Smooth muscle cell (in vitro differentiated cells): ENCODE measurements around the gene MYEOV. TPM values are rescaled to one million over a fixed set of nuclear protein-coding genes. Genes with fewer than 3 reads are reported as not detected.

Experiments used
- DNase-seq: peaks from one replicate; lab custom pipeline; 2025; ENCODE audit not compliant: unreplicated experiment; lab: John Stamatoyannopoulos, UW
- H2AFZ ChIP-seq: fragments of 200-600 bp; sonication (generic); 2 replicates; pipeline ENCODE4 v1.6.0; 2016; ENCODE audit warnings: antibody characterized with exemption, low read depth, mild to moderate bottlenecking
- H3F3A ChIP-seq: fragments of 200-600 bp; sonication (generic); 2 replicates; pipeline ENCODE4 v1.6.0; 2017; ENCODE audit warnings: antibody characterized with exemption, low read depth
- H3K27ac ChIP-seq: fragments of 200-600 bp; sonication (generic); 2 replicates; pipeline ENCODE4 v1.5.1; 2016; ENCODE audit warnings: low read depth, mild to moderate bottlenecking
- H3K27me3 ChIP-seq: fragments of 200-600 bp; sonication (generic); 2 replicates; pipeline ENCODE4 v1.6.1; 2016; ENCODE audit warnings: low read depth, mild to moderate bottlenecking
- H3K36me3 ChIP-seq: fragments of 200-600 bp; sonication (generic); 2 replicates; pipeline ENCODE4 v1.5.1; 2016; ENCODE audit warnings: low read depth
- H3K4me1 ChIP-seq: fragments of 200-600 bp; sonication (generic); 2 replicates; pipeline ENCODE4 v1.5.1; 2016; ENCODE audit warnings: low read depth
- H3K4me2 ChIP-seq: fragments of 200-600 bp; sonication (generic); 2 replicates; pipeline ENCODE4 v1.6.0; 2016; ENCODE audit warnings: mild to moderate bottlenecking
- H3K4me3 ChIP-seq: fragments of 200-600 bp; sonication (generic); 2 replicates; pipeline ENCODE4 v1.5.1; 2016; ENCODE audit warnings: mild to moderate bottlenecking
- H3K79me2 ChIP-seq: fragments of 200-600 bp; sonication (generic); 2 replicates; pipeline ENCODE4 v1.6.0; 2016; ENCODE audit warnings: low read depth, mild to moderate bottlenecking
- H3K9ac ChIP-seq: fragments of 200-600 bp; sonication (generic); 2 replicates; pipeline ENCODE4 v1.6.0; 2016; ENCODE audit warnings: low read depth
- H3K9me3 ChIP-seq: fragments of 200-600 bp; sonication (generic); replicated peaks from 2 replicates; pipeline ENCODE4 v1.5.1; 2016; ENCODE audit warnings: low read depth
- H4K20me1 ChIP-seq: fragments of 200-600 bp; sonication (generic); 2 replicates; pipeline ENCODE4 v1.6.0; 2016; ENCODE audit warnings: low read depth
- CTCF ChIP-seq: fragments of 200-600 bp; sonication (generic); IDR thresholded peaks from 2 replicates; pipeline ENCODE4 v1.5.1; 2017; ENCODE audit warnings: borderline replicate concordance, mild to moderate bottlenecking, antibody characterized with exemption; ENCODE audit not compliant: insufficient read depth, poor library complexity, severe bottlenecking
- WGBS: methylation state at CpG from one replicate; pipeline ENCODE4 v1.1.7; 2016; ENCODE audit warnings: low lambda C conversion rate; 5-methylcytosine and 5-hydroxymethylcytosine counted together
- polyA plus RNA-seq: library from polyadenylated mRNA; unstranded; fragments of >200 nt; fragmentation: Nextera tagmentation; extraction: Ambion mirVana; gene quantifications from 2 replicates; pipeline ENCODE4 v1.2.1, GENCODE V29; 2016
- total RNA-seq: library from RNA; depleted of rRNA; stranded (reverse); fragments of >200 nt; gene quantifications from 2 replicates; pipeline ENCODE4 v1.2.3, GENCODE V29; 2014

MYEOV gene
- total and polyA plus RNA-seq, 2 experiments from 2014 or later: 1.1 TPM; not detected in 1

GRCh38 chr11:69265210-69265609 is 28.7 kb upstream of the MYEOV start:
- Histone ChIP-seq H3K4me3 (no peak overlapping the region), H2AFZ (no peak overlapping the region), H3K9ac (no peak overlapping the region), H3K36me3 (no peaks in the 10 kb centered on the region), H4K20me1 (no peaks in the 10 kb centered on the region), H3K9me3 (peaks cover under 1% of the 10 kb centered on the region), H3K4me2 (no peak overlapping the region), H3K79me2 (no peaks in the 10 kb centered on the region), H3K27ac (no peak overlapping the region), H3K4me1 (no peaks in the 10 kb centered on the region), H3F3A (no peaks in the 10 kb centered on the region), H3K27me3 (no peaks in the 10 kb centered on the region)
- TF ChIP-seq CTCF: no peak
- no peak for DNase-seq
- WGBS: 92% methylated on average over 6 of the region's 6 CpGs

GRCh38 chr11:69265911-69266510 is 27.9 kb upstream of the MYEOV start:
- no peaks in the 10 kb centered on the region for H3K36me3 ChIP-seq
- no peaks in the 10 kb centered on the region for H4K20me1 ChIP-seq
- no peak overlapping the region for H2AFZ ChIP-seq
- H3K79me2 ChIP-seq: no peaks in the 10 kb centered on the region
- no peaks in the 10 kb centered on the region for H3K27me3 ChIP-seq
- no peaks in the 10 kb centered on the region for H3K4me1 ChIP-seq
- no peak overlapping the region for H3K27ac ChIP-seq
- no peak overlapping the region for H3K4me3 ChIP-seq
- no peaks in the 10 kb centered on the region for H3K9me3 ChIP-seq
- no peak for TF ChIP-seq CTCF
- no peaks in the 10 kb centered on the region for H3F3A ChIP-seq
- no peak for DNase-seq
- 94% methylated on average over 11 of the region's 11 CpGs for WGBS
- no peak overlapping the region for H3K9ac ChIP-seq
- H3K4me2 ChIP-seq: no peak overlapping the region

- no peak for DNase-seq
- no peaks in the 10 kb centered on the region for H3K36me3 ChIP-seq
- H3F3A ChIP-seq: no peaks in the 10 kb centered on the region
- no peaks in the 10 kb centered on the region for H3K4me1 ChIP-seq
- H3K27me3 ChIP-seq: no peaks in the 10 kb centered on the region
- no peak for TF ChIP-seq CTCF
- H3K4me3 ChIP-seq: no peak overlapping the region
- no peak overlapping the region for H2AFZ ChIP-seq
- WGBS: 85% methylated on average over 12 of the region's 12 CpGs
- H3K4me2 ChIP-seq: no peak overlapping the region
- H3K79me2 ChIP-seq: no peaks in the 10 kb centered on the region
- no peaks in the 10 kb centered on the region for H4K20me1 ChIP-seq
- H3K9me3 ChIP-seq: no peaks in the 10 kb centered on the region
- no peak overlapping the region for H3K27ac ChIP-seq
- H3K9ac ChIP-seq: no peak overlapping the region
Measured at GRCh38 chr11:69267395-69267805, 26.6 kb upstream of the MYEOV start.

- WGBS: 85% methylated on average over 9 of the region's 9 CpGs
- H2AFZ ChIP-seq: no peak overlapping the region
- no peaks in the 10 kb centered on the region for H4K20me1 ChIP-seq
- H3K79me2 ChIP-seq: no peaks in the 10 kb centered on the region
- H3K9ac ChIP-seq: no peak overlapping the region
- TF ChIP-seq CTCF: no peak
- no peak overlapping the region for H3K27ac ChIP-seq
- no peaks in the 10 kb centered on the region for H3K9me3 ChIP-seq
- H3K4me2 ChIP-seq: no peak overlapping the region
- no peak for DNase-seq
- H3K4me3 ChIP-seq: no peak overlapping the region
- H3K36me3 ChIP-seq: no peaks in the 10 kb centered on the region
- no peaks in the 10 kb centered on the region for H3F3A ChIP-seq
- H3K4me1 ChIP-seq: no peaks in the 10 kb centered on the region
- peaks cover 1% of the 10 kb centered on the region for H3K27me3 ChIP-seq
Measured at GRCh38 chr11:69268911-69269310, 25.0 kb upstream of the MYEOV start.
